Neural cell (in vitro differentiated cells): Measurements from ENCODE around the gene POLA2. TPM values are rescaled to one million over a fixed set of nuclear protein-coding genes. Genes with fewer than 3 reads are reported as not detected.

ENCODE experiments used
- H2AFZ ChIP-seq: fragments of 200-600, 300-800 bp; sonication (generic), shearing (Covaris generic); 2 replicates; pipeline ENCODE4 v1.6.0; 2014; ENCODE audit warnings: low read depth, mild to moderate bottlenecking, antibody characterized with exemption, low read length, moderate library complexity
- H3F3A ChIP-seq: fragments of 200-600 bp; shearing (Covaris generic); 2 replicates; pipeline ENCODE4 v1.6.1; 2016; ENCODE audit warnings: mild to moderate bottlenecking, moderate library complexity, mixed read lengths, antibody characterized with exemption, low read length; ENCODE audit not compliant: insufficient read depth, poor library complexity, severe bottlenecking
- H3K27ac ChIP-seq: fragments of 200-600, 300-800 bp; sonication (generic), shearing (Covaris generic); 2 replicates; pipeline ENCODE4 v1.5.1; 2014; ENCODE audit warnings: mild to moderate bottlenecking, low read length, moderate library complexity
- H3K27me3 ChIP-seq: fragments of 300-800, 200-600 bp; sonication (generic), shearing (Covaris generic); 2 replicates; pipeline ENCODE4 v1.6.0; 2014; ENCODE audit warnings: mild to moderate bottlenecking, low read depth, low read length, moderate library complexity; ENCODE audit not compliant: insufficient read depth
- H3K36me3 ChIP-seq: fragments of 300-800, 200-600 bp; sonication (generic), shearing (Covaris generic); 2 replicates; pipeline ENCODE4 v1.5.1; 2014; ENCODE audit warnings: mild to moderate bottlenecking, antibody characterized with exemption, low read length, moderate library complexity; ENCODE audit not compliant: insufficient read depth
- H3K4me2 ChIP-seq: fragments of 300-800, 200-600 bp; sonication (generic), shearing (Covaris generic); 2 replicates; pipeline ENCODE4 v1.6.0; 2014; ENCODE audit warnings: mild to moderate bottlenecking, low read length
- H3K4me3 ChIP-seq: fragments of 300-800, 200-600 bp; sonication (generic), shearing (Covaris generic); 2 replicates; pipeline ENCODE4 v1.5.1; 2014; ENCODE audit warnings: mild to moderate bottlenecking, low read length, moderate library complexity
- H3K79me2 ChIP-seq: fragments of 200-600 bp; shearing (Covaris generic); replicated peaks from 2 replicates; pipeline ENCODE4 v1.6.0; 2014; ENCODE audit warnings: mild to moderate bottlenecking, low read length, moderate library complexity; ENCODE audit not compliant: insufficient read depth
- H3K9ac ChIP-seq: fragments of 300-800, 200-600 bp; sonication (generic), shearing (Covaris generic); 2 replicates; pipeline ENCODE4 v1.6.1; 2016; ENCODE audit warnings: mild to moderate bottlenecking, low read length, mixed read lengths
- H3K9me2 ChIP-seq: fragments of 200-600 bp; shearing (Covaris generic); 2 replicates; pipeline ENCODE4 v1.6.1; 2016; ENCODE audit warnings: mild to moderate bottlenecking, low read length, mixed read lengths; ENCODE audit not compliant: insufficient read depth
- H3K9me3 ChIP-seq: fragments of 200-600, 300-800 bp; sonication (generic), shearing (Covaris generic); 2 replicates; pipeline ENCODE4 v1.6.1; 2016; ENCODE audit warnings: mild to moderate bottlenecking, mixed run types, low read length, moderate library complexity, mixed read lengths
- H4K20me1 ChIP-seq: fragments of 200-600 bp; shearing (Covaris generic); 2 replicates; pipeline ENCODE4 v1.6.1; 2016; ENCODE audit warnings: mild to moderate bottlenecking, mixed run types; ENCODE audit not compliant: insufficient read depth
- CTCF ChIP-seq: fragments of 450-650 bp; IDR thresholded peaks from 2 replicates; pipeline ENCODE4 v1.5.1; 2014; ENCODE audit warnings: antibody characterized with exemption, mild to moderate bottlenecking, moderate library complexity; ENCODE audit not compliant: poor library complexity, severe bottlenecking
- EP300 ChIP-seq: fragments of 450-650 bp; conservative IDR thresholded peaks from 2 replicates; pipeline ENCODE4 v1.6.1; 2014; ENCODE audit warnings: antibody characterized with exemption, mild to moderate bottlenecking, moderate library complexity; ENCODE audit not compliant: poor library complexity, severe bottlenecking
- EZH2 ChIP-seq: fragments of 200-600, 300-800 bp; shearing (Covaris generic), sonication (generic); IDR thresholded peaks from 2 replicates; pipeline ENCODE4 v1.6.1; 2014; ENCODE audit warnings: antibody characterized with exemption, low read length, borderline replicate concordance, mild to moderate bottlenecking; ENCODE audit not compliant: insufficient read depth, poor library complexity, severe bottlenecking
- MXI1 ChIP-seq: fragments of 450-650 bp; conservative IDR thresholded peaks from 2 replicates; pipeline ENCODE4 v1.6.1; 2014; ENCODE audit warnings: antibody characterized with exemption, mild to moderate bottlenecking; ENCODE audit not compliant: poor library complexity, severe bottlenecking
- POLR2AphosphoS5 ChIP-seq: IDR thresholded peaks from 2 replicates; pipeline ENCODE4 v1.6.1; 2012
- RAD21 ChIP-seq: fragments of 450-650 bp; conservative IDR thresholded peaks from 2 replicates; pipeline ENCODE4 v1.6.1; 2014; ENCODE audit warnings: antibody characterized with exemption, mild to moderate bottlenecking, moderate library complexity
- REST ChIP-seq: IDR thresholded peaks from 2 replicates; pipeline ENCODE4 v1.6.1; 2012; ENCODE audit warnings: borderline replicate concordance
- SMC3 ChIP-seq: fragments of 450-650 bp; conservative IDR thresholded peaks from 2 replicates; pipeline ENCODE4 v1.6.1; 2014; ENCODE audit warnings: antibody characterized with exemption, mild to moderate bottlenecking, moderate library complexity; ENCODE audit not compliant: poor library complexity
- TAF1 ChIP-seq: IDR thresholded peaks from 2 replicates; pipeline ENCODE4 v1.6.1; 2012; ENCODE audit warnings: low read depth
- polyA plus RNA-seq: library from polyadenylated mRNA; depleted of rRNA; stranded (reverse); fragments of >200 nt; gene quantifications from 2 replicates; pipeline ENCODE4 v1.2.3, GENCODE V29; 2014

POLA2 gene
- polyA plus RNA-seq, 1 donor from 2014 or later, result 4.3 TPM

GRCh38 chr11:65327021-65327420 lies 65.3 kb downstream of the POLA2 start:
- Histone ChIP-seq H3F3A (no peaks in the 10 kb centered on the region), H3K36me3 (no peaks in the 10 kb centered on the region), H3K9ac (no peak overlapping the region), H3K27ac (no peak overlapping the region), H3K79me2 (no peaks in the 10 kb centered on the region), H3K4me3 (no peak overlapping the region), H4K20me1 (no peaks in the 10 kb centered on the region), H3K4me2 (no peak overlapping the region), H3K27me3 (no peaks in the 10 kb centered on the region), H3K9me3 (no peaks in the 10 kb centered on the region), H2AFZ (no peak overlapping the region), H3K9me2 (no peaks in the 10 kb centered on the region)
- TF ChIP-seq MXI1 (no peak), TAF1 (no peak), CTCF (no peak), RAD21 (no peak), SMC3 (no peak), EZH2 (no peak), EP300 (no peak), REST (no peak), POLR2AphosphoS5 (no peak)

- Histone ChIP-seq H2AFZ (no peak overlapping the region), H3K36me3 (no peaks in the 10 kb centered on the region), H3K4me2 (no peak overlapping the region), H3F3A (no peaks in the 10 kb centered on the region), H3K27ac (no peak overlapping the region), H3K79me2 (peaks cover 6% of the 10 kb centered on the region), H3K9me3 (no peaks in the 10 kb centered on the region), H3K9ac (no peak overlapping the region), H3K9me2 (no peaks in the 10 kb centered on the region), H3K4me3 (no peak overlapping the region), H4K20me1 (no peaks in the 10 kb centered on the region), H3K27me3 (no peaks in the 10 kb centered on the region)
- TF ChIP-seq TAF1, result no peak
- no peak for TF ChIP-seq MXI1
Observed at GRCh38 chr11:65329478-65329877, 67.7 kb downstream of the POLA2 start.

- H3K9me3 ChIP-seq, result no peaks in the 10 kb centered on the region
- H3K9ac ChIP-seq, result no peak overlapping the region
- no peak for TF ChIP-seq REST
- TF ChIP-seq POLR2AphosphoS5, result no peak
- peak; percentile 80 for TF ChIP-seq CTCF
- TF ChIP-seq RAD21, result peak; percentile 57
- peak; percentile 73 for TF ChIP-seq SMC3
- peak; percentile 16 for TF ChIP-seq MXI1
- H3K4me3 ChIP-seq, result no peak overlapping the region
- H3K9me2 ChIP-seq, result no peaks in the 10 kb centered on the region
- no peak overlapping the region for H2AFZ ChIP-seq
- H3K36me3 ChIP-seq, result no peaks in the 10 kb centered on the region
- peaks cover 11% of the 10 kb centered on the region for H3K79me2 ChIP-seq
- H3K27me3 ChIP-seq, result no peaks in the 10 kb centered on the region
- no peaks in the 10 kb centered on the region for H3F3A ChIP-seq
- H3K4me2 ChIP-seq, result no peak overlapping the region
- no peak overlapping the region for H3K27ac ChIP-seq
- H4K20me1 ChIP-seq, result no peaks in the 10 kb centered on the region
Observed at GRCh38 chr11:65329944-65330403, 68.2 kb downstream of the POLA2 start.
